Kidney (tissue), 14 donors: ENCODE data around the gene UNC13B. TPM values are rescaled to one million over a fixed set of nuclear protein-coding genes. Genes with fewer than 3 reads are reported as not detected.

ENCODE experiments used
- DNase-seq, 5 donors: peaks; one replicate each; pipeline ENCODE4 v3.0.0-alpha.2; 2013 to 2020
- FAIRE-seq: peaks from 2 replicates; lab custom pipeline; 2012; peaks lifted over from hg19 to GRCh38; lab: Jason Lieb, UNC
- H3K27ac ChIP-seq, 2 donors: one replicate each; pipeline ENCODE4 v1.7.0; 2013; ENCODE audit warnings: low read depth in 2 of 2, low read length in 2 of 2, inconsistent platforms in 1 of 2
- H3K27me3 ChIP-seq: one replicate; pipeline ENCODE4 v1.7.1; 2013; ENCODE audit warnings: low read length, inconsistent platforms; ENCODE audit not compliant: control insufficient read depth, insufficient read depth
- H3K36me3 ChIP-seq, 3 donors: one replicate each; pipeline versions ENCODE4 v1.7.0 to v1.7.1; 2013; ENCODE audit warnings: low read length in 3 of 3, control low read depth in 1 of 3, inconsistent platforms in 1 of 3; ENCODE audit not compliant: insufficient read depth in 3 of 3, control insufficient read depth in 2 of 3
- H3K4me1 ChIP-seq, 3 donors: one replicate each; pipeline versions ENCODE4 v1.7.0 to v1.7.1; 2013; ENCODE audit warnings: low read length in 3 of 3, inconsistent platforms in 1 of 3, low read depth in 1 of 3; ENCODE audit not compliant: control insufficient read depth in 2 of 3, insufficient read depth in 2 of 3
- H3K4me3 ChIP-seq, 3 donors: one replicate each; pipeline versions ENCODE4 v1.7.0 to v1.8.1; 2013; ENCODE audit warnings: low read length in 3 of 3, control low read depth in 1 of 3, inconsistent platforms in 1 of 3
- H3K9ac ChIP-seq, 3 donors: one replicate each; pipeline versions ENCODE4 v1.7.0 to v1.7.1; 2013; ENCODE audit warnings: low read length in 3 of 3, control low read depth in 1 of 3, inconsistent platforms in 1 of 3
- H3K9me3 ChIP-seq, 3 donors: one replicate each; pipeline versions ENCODE4 v1.7.0 to v1.7.1; 2013; ENCODE audit warnings: low read length in 3 of 3, control low read depth in 1 of 3, inconsistent platforms in 1 of 3; ENCODE audit not compliant: control insufficient read depth in 2 of 3, insufficient read depth in 1 of 3
- intact Hi-C: fragments of 100-400 bp; cut with DNase I; formaldehyde crosslinking; loops from one replicate; pipeline ENCODE4 v1.11.1; 2022
- polyA plus RNA-seq: library from polyadenylated mRNA; stranded (reverse); fragments of 350-450 nt; fragmentation: Illumina TruSeq; extraction: RNeasy Lipid Tissue Mini Kit (QIAGEN cat#74804); gene quantifications from one replicate; pipeline ENCODE4 v1.2.3, GENCODE V29; 2014; ENCODE audit warnings: low read depth, low replicate concordance; ENCODE audit not compliant: insufficient read depth
- total RNA-seq: library from RNA; stranded (reverse); fragmentation: NEBNext Ultra II Directional; extraction: Animal tissue kit (Norgen Biotek cat#: 25700); gene quantifications from one replicate; pipeline ENCODE4 v1.2.1, GENCODE V29; 2021
- TF ChIP-seq, protein P1 (sequence below): IDR thresholded peaks from 3 replicates; pipeline ENCODE4 v1.5.1; 2012; ENCODE audit warnings: mild to moderate bottlenecking, moderate library complexity, borderline replicate concordance; ENCODE audit not compliant: insufficient read depth; ENCODE audit errors: extremely low read depth
- donor health status: control.
- donor health status: control.
- donor health status: control.
- donor health status: control.
- donor health status: control.
- donor health status: DM: yes; HTN: yes; CAD: no.
- donor health status: Normal renal cell carcinoma (clear cell type).

The UNC13B gene
- total and polyA plus RNA-seq, 2 donors from 2014 or later, result 20.8 to 43.6 TPM

GRCh38 chr9:35186524-35186923, 24.7 kb downstream of the UNC13B start:
- no peak for DNase-seq
- Histone ChIP-seq H3K4me1 (no peaks in the 10 kb centered on the region), H3K27me3 (no peaks in the 10 kb centered on the region), H3K36me3 (no peaks in the 10 kb centered on the region), H3K4me3 (no peak overlapping the region), H3K27ac (no peak overlapping the region), H3K9ac (no peak overlapping the region), H3K9me3 (no peaks in the 10 kb centered on the region)
- TF ChIP-seq, protein P1, sequence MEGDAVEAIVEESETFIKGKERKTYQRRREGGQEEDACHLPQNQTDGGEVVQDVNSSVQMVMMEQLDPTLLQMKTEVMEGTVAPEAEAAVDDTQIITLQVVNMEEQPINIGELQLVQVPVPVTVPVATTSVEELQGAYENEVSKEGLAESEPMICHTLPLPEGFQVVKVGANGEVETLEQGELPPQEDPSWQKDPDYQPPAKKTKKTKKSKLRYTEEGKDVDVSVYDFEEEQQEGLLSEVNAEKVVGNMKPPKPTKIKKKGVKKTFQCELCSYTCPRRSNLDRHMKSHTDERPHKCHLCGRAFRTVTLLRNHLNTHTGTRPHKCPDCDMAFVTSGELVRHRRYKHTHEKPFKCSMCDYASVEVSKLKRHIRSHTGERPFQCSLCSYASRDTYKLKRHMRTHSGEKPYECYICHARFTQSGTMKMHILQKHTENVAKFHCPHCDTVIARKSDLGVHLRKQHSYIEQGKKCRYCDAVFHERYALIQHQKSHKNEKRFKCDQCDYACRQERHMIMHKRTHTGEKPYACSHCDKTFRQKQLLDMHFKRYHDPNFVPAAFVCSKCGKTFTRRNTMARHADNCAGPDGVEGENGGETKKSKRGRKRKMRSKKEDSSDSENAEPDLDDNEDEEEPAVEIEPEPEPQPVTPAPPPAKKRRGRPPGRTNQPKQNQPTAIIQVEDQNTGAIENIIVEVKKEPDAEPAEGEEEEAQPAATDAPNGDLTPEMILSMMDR, result no peak
- no peak for FAIRE-seq
- intact Hi-C loops, result no loop called here

DNA sequence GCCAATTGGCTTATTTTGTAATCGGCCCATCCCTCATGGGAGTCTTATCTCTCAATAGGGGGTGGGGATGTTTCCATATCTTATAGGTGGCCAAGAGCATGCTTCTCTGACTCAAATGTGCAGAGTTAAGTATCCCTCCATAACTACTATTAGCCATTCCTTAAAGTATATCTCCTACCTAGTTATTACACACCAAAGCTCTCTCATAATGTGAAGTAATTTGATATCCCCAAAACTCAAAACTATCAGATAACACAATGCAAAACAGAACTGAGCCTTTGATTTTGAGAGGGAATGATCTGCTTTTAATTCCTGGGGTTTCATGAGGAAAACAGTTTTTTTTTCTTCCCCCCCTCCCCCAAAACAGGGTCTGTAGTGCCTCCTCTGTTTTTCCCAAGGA, 28.4 kb downstream of the UNC13B start:
- TF ChIP-seq, protein P1, result no peak
- Histone ChIP-seq H3K27ac (no peak overlapping the region), H3K9ac (no peak overlapping the region), H3K4me3 (no peak overlapping the region), H3K36me3 (no peaks in the 10 kb centered on the region), H3K9me3 (peaks cover 0 to 14% (median 5%) of the 10 kb centered on the region in 3 donors), H3K27me3 (no peaks in the 10 kb centered on the region), H3K4me1 (no peaks in the 10 kb centered on the region)
- FAIRE-seq (no peak), DNase-seq (no peak)
- intact Hi-C loops, result no loop called here

DNA sequence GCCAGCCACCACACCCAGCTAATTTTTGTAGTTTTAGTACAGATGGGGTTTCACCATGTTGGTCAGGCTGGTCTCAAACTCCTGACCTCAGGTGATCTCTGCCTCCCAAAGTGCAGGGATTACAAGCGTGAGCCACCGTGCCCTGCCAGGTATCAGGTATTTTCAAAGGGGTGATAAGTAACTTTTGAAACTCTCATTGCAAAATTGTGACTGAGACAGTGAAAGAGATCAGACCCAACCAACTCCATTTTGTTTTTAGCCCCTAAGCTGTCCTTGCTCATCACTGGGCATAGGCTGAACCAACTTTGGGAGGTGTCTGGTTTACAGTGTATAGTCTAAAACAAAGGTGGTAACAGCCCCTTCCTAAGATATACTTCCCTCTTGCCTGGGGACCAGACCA, 29.3 kb downstream of the UNC13B start:
- TF ChIP-seq, protein P1, result no peak
- intact Hi-C loops, result no loop called here

GRCh38 chr9:35193762-35194161, 32.0 kb downstream of the UNC13B start:
- DNase-seq (no peak), FAIRE-seq (no peak)
- Histone ChIP-seq H3K9me3 (peaks cover 0 to 14% (median 5%) of the 10 kb centered on the region in 3 donors), H3K36me3 (no peaks in the 10 kb centered on the region), H3K27me3 (no peaks in the 10 kb centered on the region), H3K27ac (no peak overlapping the region), H3K9ac (no peak overlapping the region), H3K4me1 (no peaks in the 10 kb centered on the region), H3K4me3 (no peak overlapping the region)
- intact Hi-C loops, result no loop called here
- TF ChIP-seq, protein P1, result no peak

More for the DNA sequence above, 29.3 kb downstream of the UNC13B start:
- H3K9me3 ChIP-seq, result peaks cover 0 to 14% (median 5%) of the 10 kb centered on the region in 3 donors
- H3K9ac ChIP-seq, result no peak overlapping the region
- no peak overlapping the region for H3K4me3 ChIP-seq
- DNase-seq (no peak), FAIRE-seq (no peak)
- H3K4me1 ChIP-seq, result no peaks in the 10 kb centered on the region
- H3K36me3 ChIP-seq, result no peaks in the 10 kb centered on the region
- H3K27ac ChIP-seq, result no peak overlapping the region
- H3K27me3 ChIP-seq, result no peaks in the 10 kb centered on the region
